Uterus (tissue), 2 donors: Measurements from ENCODE around the gene TRIO.

Experiments
- POLR2A ChIP-seq, 2 donors: fragments of 450-650 bp; IDR thresholded peaks; one replicate each; pipeline ENCODE4 v1.6.1; 2016; ENCODE audit warnings: antibody characterized with exemption in 2 of 2, mild to moderate bottlenecking in 1 of 2, moderate library complexity in 1 of 2
- TF ChIP-seq, protein P1 (sequence below), 4 experiments: fragments of 200-600 bp in 2 of 4; fragments of 450-650 bp in 2 of 4; sonication (generic) in 2 of 4; IDR thresholded peaks; one replicate each; pipeline ENCODE4 v1.5.1; 2016 to 2019; ENCODE audit warnings: antibody characterized with exemption in 4 of 4, mild to moderate bottlenecking in 2 of 4, moderate library complexity in 1 of 4

DNA sequence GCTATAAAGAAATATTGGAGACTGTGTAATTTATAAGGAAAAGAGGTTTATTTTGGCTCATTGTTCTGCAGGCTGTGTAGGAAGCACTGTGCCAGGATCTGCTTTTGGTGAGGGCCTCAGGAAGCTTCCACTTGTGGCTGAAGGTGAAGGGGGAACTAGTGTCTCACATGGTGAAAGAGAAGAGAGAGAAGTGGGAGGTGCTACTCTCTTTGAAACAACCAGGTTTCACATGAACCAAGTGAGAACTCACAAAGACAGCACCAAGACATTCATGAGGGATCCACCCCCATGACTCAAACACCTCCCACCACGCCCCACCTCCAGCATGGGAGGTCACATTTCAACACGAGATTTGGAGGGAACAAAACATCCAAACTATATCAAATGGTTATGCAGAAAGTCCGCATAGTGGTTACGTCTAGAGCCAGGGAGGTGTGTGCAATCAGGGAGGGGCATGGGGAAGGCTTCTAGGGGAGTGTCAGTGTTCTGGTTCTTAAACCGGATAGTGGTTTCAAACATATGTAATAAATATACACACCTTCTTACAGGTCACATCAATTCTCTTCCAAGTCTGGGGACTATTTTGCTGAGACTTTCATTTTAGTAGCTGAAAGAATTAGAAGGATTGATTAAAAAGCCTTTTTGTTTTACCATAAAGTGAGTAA lies 113.0 kb downstream of the TRIO start:
- TF ChIP-seq, protein P1, sequence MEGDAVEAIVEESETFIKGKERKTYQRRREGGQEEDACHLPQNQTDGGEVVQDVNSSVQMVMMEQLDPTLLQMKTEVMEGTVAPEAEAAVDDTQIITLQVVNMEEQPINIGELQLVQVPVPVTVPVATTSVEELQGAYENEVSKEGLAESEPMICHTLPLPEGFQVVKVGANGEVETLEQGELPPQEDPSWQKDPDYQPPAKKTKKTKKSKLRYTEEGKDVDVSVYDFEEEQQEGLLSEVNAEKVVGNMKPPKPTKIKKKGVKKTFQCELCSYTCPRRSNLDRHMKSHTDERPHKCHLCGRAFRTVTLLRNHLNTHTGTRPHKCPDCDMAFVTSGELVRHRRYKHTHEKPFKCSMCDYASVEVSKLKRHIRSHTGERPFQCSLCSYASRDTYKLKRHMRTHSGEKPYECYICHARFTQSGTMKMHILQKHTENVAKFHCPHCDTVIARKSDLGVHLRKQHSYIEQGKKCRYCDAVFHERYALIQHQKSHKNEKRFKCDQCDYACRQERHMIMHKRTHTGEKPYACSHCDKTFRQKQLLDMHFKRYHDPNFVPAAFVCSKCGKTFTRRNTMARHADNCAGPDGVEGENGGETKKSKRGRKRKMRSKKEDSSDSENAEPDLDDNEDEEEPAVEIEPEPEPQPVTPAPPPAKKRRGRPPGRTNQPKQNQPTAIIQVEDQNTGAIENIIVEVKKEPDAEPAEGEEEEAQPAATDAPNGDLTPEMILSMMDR (IDR thresholded peaks at IDR 0.05), result no peak
- TF ChIP-seq POLR2A (IDR thresholded peaks at IDR 0.05), result no peak
